ENCODE measurements around the gene MATN4. TPM values are rescaled to one million over a fixed set of nuclear protein-coding genes. Genes with fewer than 3 reads are reported as not detected.

Gene MATN4
- total and polyA plus RNA-seq, 2 of the 13 experiments (the other 11 are each of a cell fraction or from before 2014, with no cell fraction given), result not detected

GRCh38 chr20:45317826-45318225 lies 9.7 kb upstream of the MATN4 start (continued):
- no peak for TF ChIP-seq ATF6 (CRISPR knock-in tag; conservative IDR thresholded peaks at IDR 0.05)

- no peak overlapping the region for H3K4me3 ChIP-seq (replicated peaks in 1 of 3; ENCODE audit: insufficient read depth in 1 of 3, low read depth in 2 of 3, low read length in 3 of 3)
- peaks cover 5 to 44% of the 10 kb centered on the region in 2 experiments; a peak in 4 of 5 replicates for H3K27me3 ChIP-seq (ENCODE audit: control insufficient read depth in 1 of 2, insufficient read depth in 2 of 2, low read length in 2 of 2)
- intact Hi-C loops (cut with micrococcal nuclease; ENCODE audit: unreplicated experiment) (no loop called here), in situ Hi-C loops (cut with HindIII; ENCODE audit: extremely low pct_ligation_motif_present, low pct_unique_long_range_greater_than_20kb) (loop anchor here (5.0 kb wide), 1 partner anchor 456 kb away; no protein-coding TSS in a partner anchor)
- TF ChIP-seq ZNF256 (CRISPR knock-in tag; conservative IDR thresholded peaks at IDR 0.05) (no peak), HNRNPLL (IDR thresholded peaks at IDR 0.05; ENCODE audit: low read depth, low read length, poor library complexity, severe bottlenecking) (peak; percentile 20), BCL6 (CRISPR knock-in tag; IDR thresholded peaks at IDR 0.05) (no peak), KLF6 (CRISPR knock-in tag; IDR thresholded peaks at IDR 0.05) (no peak), ZNF17 (CRISPR knock-in tag; IDR thresholded peaks at IDR 0.05) (no peak), NFE2 (CRISPR knock-in tag; IDR thresholded peaks at IDR 0.05) (no peak), ZBTB7A (CRISPR knock-in tag; IDR thresholded peaks at IDR 0.05) (no peak), ZNF24 (IDR thresholded peaks at IDR 0.05) (no peak), CHCHD3 (CRISPR knock-in tag; IDR thresholded peaks at IDR 0.05) (no peak), EED (CRISPR knock-in tag; IDR thresholded peaks at IDR 0.05) (0 out of 2 replicates have a peak, but pooled peaks have one; percentile 30), CCDC6 (CRISPR knock-in tag; IDR thresholded peaks at IDR 0.05) (no peak), ZNF678 (CRISPR knock-in tag; IDR thresholded peaks at IDR 0.05) (no peak)
- FAIRE-seq (no peak), DNase-seq (ENCODE audit: low spot score) (no peak), ATAC-seq (no peak)
- H4K20me1 ChIP-seq (ENCODE audit: insufficient read depth, low read length), result no peaks in the 10 kb centered on the region
- ChIA-PET CTCF (ENCODE audit: low intra/inter-chr PET ratio, low total read pairs) (interaction anchor here (1.7 kb wide), 1 partner anchor 120 kb away, joined by 3 read pairs; no protein-coding TSS in a partner anchor), POLR2A (no interaction called here)
- no peak overlapping the region for H3K4me2 ChIP-seq (ENCODE audit: low read depth, low read length)
- WGBS (ENCODE audit: low lambda C conversion rate), result 57% methylated on average over 50 of the region's 71 CpGs
- BruUV-seq (replicated peaks), result no TSS peak
- H3K27ac ChIP-seq (ENCODE audit: extremely low read length, insufficient read depth, low read length), result no peak overlapping the region
- no peak overlapping the region for H2AFZ ChIP-seq (ENCODE audit: low read length)
- peaks cover 7% of the 10 kb centered on the region for H3K4me1 ChIP-seq (ENCODE audit: insufficient read depth, low read length)
- no peaks in the 10 kb centered on the region for H3K9me3 ChIP-seq (ENCODE audit: low read length)
- no peak overlapping the region for H3K9ac ChIP-seq (ENCODE audit: insufficient read depth, low read depth, low read length)
- no peaks in the 10 kb centered on the region for H3K36me3 ChIP-seq (replicated peaks in 1 of 2; ENCODE audit: control insufficient read depth in 1 of 2, insufficient read depth in 2 of 2, low read length in 2 of 2)
- no peaks in the 10 kb centered on the region for H3K79me2 ChIP-seq (ENCODE audit: insufficient read depth, low read length)
Observed at GRCh38 chr20:45316150-45317080, 8.3 kb upstream of the MATN4 start.
